Activated CD4-positive, alpha-beta T cell treated with anti-CD3 and anti-CD28 coated beads for 36 hours (primary cell): ENCODE measurements around the gene ASCC3. TPM values are rescaled to one million over a fixed set of nuclear protein-coding genes. Genes with fewer than 3 reads are reported as not detected.
"Not testable (repeated sequence)": the region's sequence is repeated elsewhere in the genome, so short reads cannot be mapped to it uniquely, and the experiment has no call there.

Experiments
- ATAC-seq: fragments of 200-7000 bp; cut with Tn5 transposase; one replicate; pipeline ENCODE4 v1.10.0; 2021; ENCODE audit warnings: mild to moderate bottlenecking, moderate library complexity
- CTCF ChIA-PET: fragments of 350-600 bp; sonication (Branson Sonifier 250); formaldehyde crosslinking; loops from one replicate; lab custom pipeline; 2021; ENCODE audit warnings: antibody characterized with exemption; lab: Charles Lee
- POLR2A ChIA-PET: fragments of 350-600 bp; sonication (Branson Sonifier 250); formaldehyde crosslinking; loops from one replicate; lab custom pipeline; 2021; ENCODE audit warnings: antibody characterized with exemption, inconsistent platforms; lab: Charles Lee
- DNase-seq: peaks from one replicate; pipeline ENCODE4 v3.0.0-alpha.2; 2020
- H3K27ac Mint-ChIP-seq: one replicate; pipeline ENCODE4 v1.8.0; 2021; ENCODE audit warnings: mixed read lengths
- H3K27me3 Mint-ChIP-seq: one replicate; pipeline ENCODE4 v1.8.0; 2021; ENCODE audit warnings: mixed read lengths
- H3K36me3 Mint-ChIP-seq: one replicate; pipeline ENCODE4 v1.8.0; 2021; ENCODE audit warnings: low read depth, mixed read lengths
- H3K4me1 Mint-ChIP-seq: one replicate; pipeline ENCODE4 v1.8.0; 2021; ENCODE audit warnings: mixed read lengths
- H3K4me3 Mint-ChIP-seq: one replicate; pipeline ENCODE4 v1.8.0; 2021; ENCODE audit warnings: mild to moderate bottlenecking, moderate library complexity, mixed read lengths
- H3K9me3 Mint-ChIP-seq: one replicate; pipeline ENCODE4 v1.8.0; 2021; ENCODE audit warnings: low read depth, mixed read lengths
- intact Hi-C, 2 experiments: fragments of 100-400 bp; cut with DNase I in 1 of 2; cut with micrococcal nuclease in 1 of 2; formaldehyde crosslinking; loops; one replicate each; pipeline versions ENCODE4 v1.14.2 to v1.15.1; 2022 to 2024; cut with DNase I, micrococcal nuclease
- total RNA-seq, 2 experiments: library from RNA; stranded (reverse); gene quantifications; one replicate each; pipeline ENCODE4 v1.2.3, GENCODE V29; 2021

ASCC3 gene
- total RNA-seq, 2 experiments from 2014 or later = 50.3 to 53.4 TPM

DNA sequence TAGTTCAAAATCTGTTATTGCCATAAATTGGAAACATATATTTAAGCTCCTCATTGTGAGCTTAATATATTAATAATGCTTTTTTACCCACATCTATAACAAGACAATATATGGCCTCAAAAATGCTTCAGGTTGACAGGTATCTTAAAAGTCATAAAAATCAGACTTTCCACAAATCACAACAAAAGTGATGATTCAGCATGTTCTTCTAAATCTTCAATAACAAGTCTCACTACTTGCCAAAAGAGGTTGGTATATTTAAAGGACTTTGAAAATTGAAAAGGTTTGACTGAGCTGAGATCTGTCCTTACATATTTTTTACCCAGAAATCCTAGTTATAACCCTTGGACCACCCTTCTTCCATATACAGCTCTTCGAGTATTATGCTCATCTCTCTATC is 41.7 kb downstream of the ASCC3 start:
- peaks cover 20% of the 10 kb centered on the region for H3K4me1 Mint-ChIP-seq
- intact Hi-C loops = no loop called here
- POLR2A ChIA-PET = no interaction called here
- CTCF ChIA-PET = no interaction called here
- no peak overlapping the region for H3K27ac Mint-ChIP-seq
- peaks cover 23% of the 10 kb centered on the region for H3K36me3 Mint-ChIP-seq
- ATAC-seq (no peak), DNase-seq (no peak)
- H3K4me3 Mint-ChIP-seq = no peak overlapping the region
- H3K27me3 Mint-ChIP-seq = no peaks in the 10 kb centered on the region
- peaks cover 3% of the 10 kb centered on the region for H3K9me3 Mint-ChIP-seq

DNA sequence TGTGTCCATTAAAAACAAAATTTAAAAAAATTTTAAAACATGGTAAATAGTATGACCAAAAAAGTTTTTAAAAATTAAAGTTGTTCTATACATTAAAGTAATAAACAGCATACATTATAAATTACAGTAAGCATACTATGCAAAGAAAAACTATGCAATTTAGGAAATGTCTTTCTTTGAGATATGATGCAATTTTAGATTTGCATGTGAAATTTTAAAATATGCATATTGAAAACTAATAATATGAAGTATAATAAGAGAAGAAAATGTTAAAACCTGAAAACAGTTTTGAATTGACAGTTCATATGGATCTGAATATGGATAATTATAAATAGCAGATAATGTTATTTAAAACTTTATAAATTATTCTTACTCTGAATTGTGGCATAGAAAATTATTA is 43.1 kb downstream of the ASCC3 start:
- no peak overlapping the region for H3K27ac Mint-ChIP-seq
- CTCF ChIA-PET = no interaction called here
- intact Hi-C loops = no loop called here

GRCh38 chr6:100833972-100834574 is 47.1 kb downstream of the ASCC3 start:
- H3K27me3 Mint-ChIP-seq = no peaks in the 10 kb centered on the region
- H3K4me3 Mint-ChIP-seq = no peak overlapping the region
- ATAC-seq (no peak), DNase-seq (no peak)
- H3K27ac Mint-ChIP-seq = no peak overlapping the region
- peaks cover 3% of the 10 kb centered on the region for H3K9me3 Mint-ChIP-seq
- intact Hi-C loops = no loop called here
- H3K36me3 Mint-ChIP-seq = peaks cover 27% of the 10 kb centered on the region
- peaks cover 12% of the 10 kb centered on the region for H3K4me1 Mint-ChIP-seq
- ChIA-PET POLR2A (no interaction called here), CTCF (no interaction called here)

More for the DNA sequence above, 43.1 kb downstream of the ASCC3 start:
- H3K9me3 Mint-ChIP-seq = peaks cover 3% of the 10 kb centered on the region
- no peak for DNase-seq
- H3K36me3 Mint-ChIP-seq = peaks cover 26% of the 10 kb centered on the region
- no peak overlapping the region for H3K4me3 Mint-ChIP-seq
- H3K27me3 Mint-ChIP-seq = no peaks in the 10 kb centered on the region
- peaks cover 21% of the 10 kb centered on the region for H3K4me1 Mint-ChIP-seq
- POLR2A ChIA-PET = no interaction called here
- no peak for ATAC-seq

- ATAC-seq, intact Hi-C loops, DNase-seq, CTCF ChIA-PET, POLR2A ChIA-PET, H3K27ac Mint-ChIP-seq, H3K4me1 Mint-ChIP-seq, H3K27me3 Mint-ChIP-seq, H3K4me3 Mint-ChIP-seq, H3K9me3 Mint-ChIP-seq: not testable (repeated sequence)
- peaks cover 27% of the 10 kb centered on the region for H3K36me3 Mint-ChIP-seq
Measured at GRCh38 chr6:100829077-100829595, 52.0 kb downstream of the ASCC3 start.

DNA sequence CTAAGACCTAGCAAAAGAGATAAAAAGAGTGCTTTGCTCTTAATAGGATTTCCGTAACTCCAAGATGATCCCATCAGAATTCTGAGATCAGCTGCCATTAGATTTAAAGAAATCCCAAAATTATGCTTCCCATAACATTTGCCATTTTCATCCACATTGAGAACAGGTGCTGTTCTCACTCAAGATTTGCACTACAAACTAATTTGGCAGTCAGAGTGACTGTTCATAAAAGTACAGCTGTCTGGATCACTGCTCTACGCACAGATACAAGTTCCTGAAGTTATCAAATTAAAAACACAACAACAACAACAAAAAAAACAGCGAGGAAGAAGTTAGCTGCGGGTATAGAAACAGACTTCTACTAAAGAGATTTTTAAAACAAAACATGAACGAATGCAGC is 58.1 kb downstream of the ASCC3 start:
- no peak overlapping the region for H3K4me3 Mint-ChIP-seq
- DNase-seq = no peak
- CTCF ChIA-PET = no interaction called here
- POLR2A ChIA-PET = no interaction called here
- peaks cover 31% of the 10 kb centered on the region for H3K36me3 Mint-ChIP-seq
- H3K27me3 Mint-ChIP-seq = no peaks in the 10 kb centered on the region
- intact Hi-C loops = no loop called here
- ATAC-seq = no peak
- no peak overlapping the region for H3K27ac Mint-ChIP-seq
- peaks cover 3% of the 10 kb centered on the region for H3K9me3 Mint-ChIP-seq
- H3K4me1 Mint-ChIP-seq = peaks cover 12% of the 10 kb centered on the region

- H3K27ac Mint-ChIP-seq = no peak overlapping the region
- peaks cover 19% of the 10 kb centered on the region for H3K4me1 Mint-ChIP-seq
- no peak for ATAC-seq
- peaks cover 53% of the 10 kb centered on the region for H3K36me3 Mint-ChIP-seq
- CTCF ChIA-PET = interaction anchor here (1.8 kb wide), 1 partner anchor 28 kb away, joined by 3 read pairs; no protein-coding TSS in a partner anchor
- H3K4me3 Mint-ChIP-seq = no peak overlapping the region
- H3K9me3 Mint-ChIP-seq = peaks cover 5% of the 10 kb centered on the region
- intact Hi-C loops = no loop called here
- no peaks in the 10 kb centered on the region for H3K27me3 Mint-ChIP-seq
- DNase-seq = no peak
- POLR2A ChIA-PET = no interaction called here
Measured at GRCh38 chr6:100818066-100818465, 63.1 kb downstream of the ASCC3 start.

DNA sequence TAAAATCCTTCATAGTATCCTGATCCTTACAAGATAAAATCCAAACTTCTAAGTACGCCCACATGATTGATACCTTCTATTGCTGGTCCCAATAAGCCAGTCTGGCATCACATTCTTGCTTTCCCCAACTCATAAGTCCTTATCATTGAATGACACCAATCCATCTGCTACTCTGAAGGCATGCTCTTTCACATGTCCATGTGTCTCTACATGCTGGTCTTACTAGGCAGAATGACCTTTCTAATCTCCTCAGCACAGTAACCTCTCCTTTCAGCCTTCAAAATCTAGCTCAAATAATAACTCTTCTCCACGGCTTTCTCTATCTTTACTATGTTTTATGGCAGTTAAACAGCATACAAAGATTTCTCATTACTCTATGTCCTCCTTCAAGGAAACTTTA is 71.1 kb downstream of the ASCC3 start:
- CTCF ChIA-PET = no interaction called here
- Mint-ChIP-seq H3K4me3 (no peak overlapping the region), H3K27ac (no peak overlapping the region), H3K27me3 (no peaks in the 10 kb centered on the region), H3K4me1 (peaks cover 20% of the 10 kb centered on the region), H3K9me3 (no peaks in the 10 kb centered on the region), H3K36me3 (peaks cover 18% of the 10 kb centered on the region)
- DNase-seq (no peak), ATAC-seq (no peak)
- intact Hi-C loops = no loop called here
- POLR2A ChIA-PET = no interaction called here

- ATAC-seq = no peak
- no peak for DNase-seq
- peaks cover 22% of the 10 kb centered on the region for H3K36me3 Mint-ChIP-seq
- H3K4me1 Mint-ChIP-seq = peaks cover 20% of the 10 kb centered on the region
- POLR2A ChIA-PET = interaction anchor here (0.6 kb wide), 1 partner anchor 1096 kb away, joined by 3 read pairs; no protein-coding TSS in a partner anchor
- H3K4me3 Mint-ChIP-seq = no peak overlapping the region
- CTCF ChIA-PET = no interaction called here
- no peaks in the 10 kb centered on the region for H3K27me3 Mint-ChIP-seq
- no peaks in the 10 kb centered on the region for H3K9me3 Mint-ChIP-seq
- no peak overlapping the region for H3K27ac Mint-ChIP-seq
- intact Hi-C loops = no loop called here
Measured at GRCh38 chr6:100809346-100809745, 71.8 kb downstream of the ASCC3 start.

GRCh38 chr6:100808638-100809275 is 72.4 kb downstream of the ASCC3 start:
- CTCF ChIA-PET = no interaction called here
- DNase-seq = no peak
- Mint-ChIP-seq H3K27me3 (no peaks in the 10 kb centered on the region), H3K4me1 (peaks cover 15% of the 10 kb centered on the region), H3K36me3 (peaks cover 24% of the 10 kb centered on the region), H3K9me3 (no peaks in the 10 kb centered on the region), H3K27ac (no peak overlapping the region), H3K4me3 (no peak overlapping the region)
- no peak for ATAC-seq
- intact Hi-C loops = no loop called here
- POLR2A ChIA-PET = interaction anchor here (0.6 kb wide), 1 partner anchor 1095 kb away, joined by 3 read pairs; no protein-coding TSS in a partner anchor

- Mint-ChIP-seq H3K27me3 (no peaks in the 10 kb centered on the region), H3K9me3 (no peaks in the 10 kb centered on the region), H3K36me3 (peaks cover 19% of the 10 kb centered on the region), H3K4me3 (no peak overlapping the region), H3K4me1 (peaks cover 10% of the 10 kb centered on the region), H3K27ac (no peak overlapping the region)
- CTCF ChIA-PET = no interaction called here
- ATAC-seq = no peak
- DNase-seq = no peak
- POLR2A ChIA-PET = no interaction called here
- intact Hi-C loops = no loop called here
Measured at GRCh38 chr6:100806296-100806695, 74.8 kb downstream of the ASCC3 start.

DNA sequence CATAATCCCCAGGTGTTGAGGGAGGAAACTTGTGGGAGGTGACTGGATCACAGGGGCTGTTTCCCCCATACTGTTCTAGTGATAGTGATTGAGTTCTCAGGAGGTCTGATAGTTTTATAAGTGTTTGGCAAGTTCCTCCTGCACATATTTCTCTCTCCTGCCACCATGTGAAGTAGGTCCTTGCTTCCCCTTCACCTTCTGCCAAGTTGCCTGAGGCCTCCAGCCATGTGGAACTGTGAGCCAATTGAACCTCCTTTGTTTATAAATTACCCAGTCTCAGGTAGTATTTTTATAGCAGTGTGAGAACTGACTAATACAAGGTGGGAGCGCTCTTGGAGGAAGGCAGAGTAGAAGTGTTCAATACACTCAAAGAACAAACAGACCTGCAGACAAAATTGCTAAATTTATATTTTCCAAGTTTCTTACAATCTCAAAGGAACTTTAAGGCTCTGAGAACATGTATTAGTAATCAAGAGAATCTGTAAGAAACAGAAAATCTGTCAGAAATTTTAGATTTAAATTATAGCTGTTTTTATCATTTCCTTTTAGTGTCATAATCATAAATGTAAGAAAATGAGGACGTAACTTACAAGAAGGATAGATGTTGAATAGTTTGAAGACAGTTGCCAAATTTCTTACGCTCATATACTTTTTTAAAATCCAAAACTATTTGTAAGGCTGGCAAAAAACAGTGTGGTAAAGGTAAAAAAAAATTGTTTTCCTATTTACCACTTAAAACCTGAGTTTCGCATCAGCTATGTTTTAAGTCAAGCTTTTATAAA is 77.7 kb downstream of the ASCC3 start:
- POLR2A ChIA-PET = no interaction called here
- H3K27me3 Mint-ChIP-seq = no peaks in the 10 kb centered on the region
- H3K9me3 Mint-ChIP-seq = no peaks in the 10 kb centered on the region
- intact Hi-C loops = no loop called here
- H3K27ac Mint-ChIP-seq = no peak overlapping the region
- H3K4me1 Mint-ChIP-seq = peaks cover 3% of the 10 kb centered on the region
- DNase-seq = no peak
- CTCF ChIA-PET = no interaction called here
- ATAC-seq = no peak
- peaks cover 27% of the 10 kb centered on the region for H3K36me3 Mint-ChIP-seq
- no peak overlapping the region for H3K4me3 Mint-ChIP-seq
